Skin epidermis (tissue), 12 donors: ENCODE data around the gene TRIM32.
A peak's percentile ranks its signal among the peaks of the same experiment; 100 is the strongest.

Experiments
- H3K27ac ChIP-seq, 21 experiments: fragments of 200-600 bp; sonication (generic) in 11 of 21; one replicate each; pipeline ENCODE4 v1.5.0; 2020; ENCODE audit warnings: mild to moderate bottlenecking in 3 of 21, inconsistent platforms in 2 of 21, moderate library complexity in 2 of 21
- H3K4me3 ChIP-seq, 7 experiments: fragments of 200-600 bp; sonication (generic) in 2 of 7; one replicate each; pipeline ENCODE4 v1.5.0; 2020; ENCODE audit warnings: inconsistent platforms in 2 of 7, mild to moderate bottlenecking in 2 of 7, moderate library complexity in 1 of 7

TRIM32 gene

GRCh38 chr9:116701940-116702642 lies 15.0 kb downstream of the TRIM32 start:
- no peak overlapping the region for H3K4me3 ChIP-seq
- peak overlapping the region in 1 of 21 experiments; percentile 55 for H3K27ac ChIP-seq

GRCh38 chr9:116703634-116704033 lies 16.5 kb downstream of the TRIM32 start:
- H3K27ac ChIP-seq: no peak overlapping the region

GRCh38 chr9:116704470-116704869 lies 17.4 kb downstream of the TRIM32 start:
- Histone ChIP-seq H3K27ac (no peak overlapping the region), H3K4me3 (no peak overlapping the region)

More at GRCh38 chr9:116703634-116704033, 16.5 kb downstream of the TRIM32 start:
- H3K4me3 ChIP-seq: no peak overlapping the region

- Histone ChIP-seq H3K27ac (no peak overlapping the region), H3K4me3 (no peak overlapping the region)
Measured at GRCh38 chr9:116705531-116705930, 18.4 kb downstream of the TRIM32 start.

GRCh38 chr9:116706310-116707290 lies 19.5 kb downstream of the TRIM32 start:
- Histone ChIP-seq H3K4me3 (no peak overlapping the region), H3K27ac (no peak overlapping the region)

GRCh38 chr9:116712781-116713180 lies 25.7 kb downstream of the TRIM32 start:
- H3K4me3 ChIP-seq: no peak overlapping the region
- no peak overlapping the region for H3K27ac ChIP-seq

GRCh38 chr9:116713271-116713670 lies 26.2 kb downstream of the TRIM32 start:
- H3K4me3 ChIP-seq: no peak overlapping the region
- H3K27ac ChIP-seq: no peak overlapping the region

- no peak overlapping the region for H3K27ac ChIP-seq
- H3K4me3 ChIP-seq: no peak overlapping the region
Measured at GRCh38 chr9:116715751-116716150, 28.6 kb downstream of the TRIM32 start.

- no peak overlapping the region for H3K4me3 ChIP-seq
- H3K27ac ChIP-seq: no peak overlapping the region
Measured at GRCh38 chr9:116716438-116716837, 29.3 kb downstream of the TRIM32 start.

- H3K27ac ChIP-seq: no peak overlapping the region
- no peak overlapping the region for H3K4me3 ChIP-seq
Measured at GRCh38 chr9:116717150-116717549, 30.0 kb downstream of the TRIM32 start.

GRCh38 chr9:116718111-116718510 lies 31.0 kb downstream of the TRIM32 start:
- H3K27ac ChIP-seq: no peak overlapping the region

GRCh38 chr9:116720111-116720510 lies 33.0 kb downstream of the TRIM32 start:
- H3K4me3 ChIP-seq: no peak overlapping the region
- no peak overlapping the region for H3K27ac ChIP-seq

More at GRCh38 chr9:116718111-116718510, 31.0 kb downstream of the TRIM32 start:
- H3K4me3 ChIP-seq: no peak overlapping the region

GRCh38 chr9:116721411-116721810 lies 34.3 kb downstream of the TRIM32 start:
- H3K27ac ChIP-seq: no peak overlapping the region
- H3K4me3 ChIP-seq: no peak overlapping the region

GRCh38 chr9:116721944-116722343 lies 34.8 kb downstream of the TRIM32 start:
- H3K27ac ChIP-seq: no peak overlapping the region
- no peak overlapping the region for H3K4me3 ChIP-seq

- Histone ChIP-seq H3K4me3 (no peak overlapping the region), H3K27ac (no peak overlapping the region)
Measured at GRCh38 chr9:116724123-116724522, 37.0 kb downstream of the TRIM32 start.

- H3K27ac ChIP-seq: no peak overlapping the region
- H3K4me3 ChIP-seq: no peak overlapping the region
Measured at GRCh38 chr9:116726602-116727001, 39.5 kb downstream of the TRIM32 start.

- H3K27ac ChIP-seq: no peak overlapping the region
- no peak overlapping the region for H3K4me3 ChIP-seq
Measured at GRCh38 chr9:116733010-116733641, 46.0 kb downstream of the TRIM32 start.

- Histone ChIP-seq H3K4me3 (no peak overlapping the region), H3K27ac (no peak overlapping the region)
Measured at GRCh38 chr9:116736399-116737151, 49.5 kb downstream of the TRIM32 start.

- H3K4me3 ChIP-seq: no peak overlapping the region
- H3K27ac ChIP-seq: no peak overlapping the region
Measured at GRCh38 chr9:116737152-116737546, 50.0 kb downstream of the TRIM32 start.
